Superior temporal gyrus (tissue), 1 donor: ENCODE measurements around the gene RPL37A.

ENCODE experiments used
- DNase-seq: peaks from one replicate; pipeline ENCODE4 v3.0.0-alpha.2; 2016; ENCODE audit errors: extremely low spot score

The RPL37A gene

DNA sequence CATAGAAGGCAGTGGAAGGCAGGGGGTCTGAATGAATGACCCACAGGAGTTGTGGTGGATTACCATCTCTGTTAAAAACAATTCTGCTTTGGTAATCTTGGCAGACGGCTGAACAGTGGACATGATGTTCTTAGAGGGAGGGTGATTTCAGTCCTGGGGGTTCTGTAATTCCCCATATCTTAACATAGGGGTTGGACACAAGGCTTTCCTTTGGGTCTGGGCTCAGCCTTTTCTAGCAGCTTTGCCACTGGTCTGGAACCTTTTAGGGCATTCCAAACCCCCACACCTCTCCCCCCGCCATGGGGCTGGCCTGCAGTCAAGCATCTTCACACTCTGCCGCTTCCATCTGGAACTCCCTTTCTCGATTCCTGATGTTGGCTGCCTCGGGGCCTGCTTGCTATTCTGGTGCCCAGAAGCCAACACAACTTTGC is 50.3 kb downstream of the RPL37A start:
- DNase-seq, result no peak

DNA sequence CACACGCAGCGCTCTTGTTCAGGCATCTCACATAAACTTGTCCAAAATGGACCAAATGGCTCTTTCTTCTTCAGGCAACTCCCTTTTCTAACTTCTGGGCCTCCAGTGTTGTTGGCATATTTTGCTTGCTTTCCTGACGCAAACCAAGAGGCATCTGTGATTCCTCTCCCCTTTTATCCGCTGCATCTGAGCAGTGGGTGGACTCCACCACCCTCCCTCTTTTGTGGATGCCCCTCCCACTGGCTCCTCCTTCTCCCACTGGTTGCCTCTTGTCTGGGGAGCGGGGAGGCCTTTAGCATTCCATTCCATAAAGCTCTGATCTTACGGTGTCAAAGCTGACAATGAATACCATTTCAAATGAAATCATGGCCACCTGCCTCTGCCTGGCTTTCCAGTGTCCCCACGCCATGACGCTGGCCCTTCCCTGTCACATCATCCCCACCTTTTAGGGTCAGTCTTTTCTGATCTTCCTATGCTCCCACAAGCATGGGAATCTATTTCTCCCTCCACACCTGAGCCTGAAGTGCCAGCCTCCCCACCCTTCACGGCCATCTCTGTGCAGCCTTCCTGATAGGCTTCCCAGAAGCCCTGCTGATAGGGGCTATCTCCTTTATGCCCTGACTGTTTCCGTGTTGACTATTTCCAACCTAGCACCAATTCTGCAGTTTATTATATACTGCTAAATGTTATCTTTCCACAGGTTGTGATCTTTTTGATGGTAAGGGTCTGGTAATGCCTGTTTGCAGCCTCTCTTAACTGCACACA is 51.5 kb downstream of the RPL37A start:
- DNase-seq, result no peak

DNA sequence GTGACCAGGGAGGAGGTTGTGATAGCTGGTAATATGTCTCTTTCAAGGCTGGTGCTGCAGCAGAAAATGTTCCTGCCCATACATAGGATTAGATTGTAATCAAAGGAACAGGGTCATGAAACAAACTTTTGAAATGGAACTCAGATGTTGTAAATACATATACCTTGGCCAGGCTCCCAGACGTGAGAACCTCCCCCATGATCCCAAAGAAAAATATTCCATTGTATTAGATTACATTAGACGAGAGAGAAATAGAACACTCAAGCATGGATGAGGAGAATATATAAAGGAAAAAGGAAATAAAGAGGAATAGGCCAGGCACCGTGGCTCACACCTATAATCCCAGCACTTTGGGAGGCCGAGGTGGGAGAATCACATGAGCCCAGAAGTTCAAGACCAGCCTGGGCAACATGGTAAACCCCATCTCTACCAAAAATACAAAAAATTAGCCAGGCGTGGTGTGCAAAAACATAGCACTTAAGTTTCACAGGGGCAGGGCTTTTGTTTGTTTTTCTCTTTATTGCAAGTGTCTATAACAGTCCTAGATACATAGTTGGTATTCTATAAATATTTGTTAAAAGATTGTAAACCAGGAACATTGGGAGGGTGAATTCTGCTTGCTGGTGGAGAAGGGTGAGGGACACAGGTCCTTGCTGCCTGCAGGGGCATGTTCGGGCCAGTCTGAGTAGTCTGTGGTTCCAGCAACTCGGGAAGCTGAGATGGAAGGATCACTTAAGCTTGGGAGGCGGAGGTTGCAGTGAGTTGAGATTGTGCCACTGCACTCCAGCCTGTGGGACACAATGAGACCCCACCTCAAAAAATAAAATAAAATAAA is 52.8 kb downstream of the RPL37A start:
- DNase-seq, result no peak

DNA sequence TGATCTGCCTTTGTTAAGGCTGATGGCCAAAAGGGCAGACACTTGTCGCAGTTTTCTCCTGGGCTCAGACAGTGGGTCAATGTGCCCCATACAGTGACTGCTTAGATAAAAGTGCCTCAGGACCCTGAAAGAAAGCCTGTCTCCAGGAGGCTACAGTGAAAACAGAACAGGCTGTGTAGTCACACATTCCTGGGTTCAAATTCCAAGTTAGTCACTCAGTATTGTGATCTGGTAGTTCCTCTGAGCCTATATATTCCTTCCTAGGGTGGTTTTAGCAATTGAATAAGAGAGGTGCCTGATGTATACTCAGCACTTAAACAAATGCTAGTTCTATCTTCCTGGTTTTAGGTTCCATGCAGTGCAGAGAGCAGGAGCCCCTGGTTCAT is 54.4 kb downstream of the RPL37A start:
- no peak for DNase-seq
